Measurements from ENCODE around the gene SNAPC4.

SNAPC4 gene

GRCh38 chr9:136395345-136396218 lies 4.4 kb downstream of the SNAPC4 start:
- in situ Hi-C loops (cut with HindIII; ENCODE audit: low pct_ligation_motif_present, low pct_unique_long_range_greater_than_20kb, low sequenced_read_pairs): no loop called here
- no peak for DNase-seq

GRCh38 chr9:136395020-136395340 lies 5.0 kb downstream of the SNAPC4 start:
- DNase-seq: no peak
- in situ Hi-C loops (cut with HindIII; ENCODE audit: low pct_ligation_motif_present, low pct_unique_long_range_greater_than_20kb, low sequenced_read_pairs): no loop called here

GRCh38 chr9:136394312-136395019 lies 5.5 kb downstream of the SNAPC4 start:
- in situ Hi-C loops (cut with HindIII; ENCODE audit: low pct_ligation_motif_present, low pct_unique_long_range_greater_than_20kb, low sequenced_read_pairs): no loop called here
- DNase-seq: no peak

GRCh38 chr9:136393531-136393930 lies 6.4 kb downstream of the SNAPC4 start:
- in situ Hi-C loops (cut with HindIII; ENCODE audit: low pct_ligation_motif_present, low pct_unique_long_range_greater_than_20kb, low sequenced_read_pairs): no loop called here
- no peak for DNase-seq

GRCh38 chr9:136392538-136393449 lies 7.2 kb downstream of the SNAPC4 start:
- no peak for DNase-seq
- in situ Hi-C loops (cut with HindIII; ENCODE audit: low pct_ligation_motif_present, low pct_unique_long_range_greater_than_20kb, low sequenced_read_pairs): no loop called here

GRCh38 chr9:136391737-136392537 lies 8.0 kb downstream of the SNAPC4 start:
- in situ Hi-C loops (cut with HindIII; ENCODE audit: low pct_ligation_motif_present, low pct_unique_long_range_greater_than_20kb, low sequenced_read_pairs): no loop called here

GRCh38 chr9:136389396-136389795 lies 10.6 kb downstream of the SNAPC4 start:
- in situ Hi-C loops (cut with HindIII; ENCODE audit: low pct_ligation_motif_present, low pct_unique_long_range_greater_than_20kb, low sequenced_read_pairs): no loop called here

More at GRCh38 chr9:136391737-136392537, 8.0 kb downstream of the SNAPC4 start:
- no peak for DNase-seq

GRCh38 chr9:136387217-136387616 lies 12.8 kb downstream of the SNAPC4 start:
- in situ Hi-C loops (cut with HindIII; ENCODE audit: low pct_ligation_motif_present, low pct_unique_long_range_greater_than_20kb, low sequenced_read_pairs): no loop called here

More at GRCh38 chr9:136389396-136389795, 10.6 kb downstream of the SNAPC4 start:
- no peak for DNase-seq

GRCh38 chr9:136386018-136386417 lies 14.0 kb downstream of the SNAPC4 start:
- in situ Hi-C loops (cut with HindIII; ENCODE audit: low pct_ligation_motif_present, low pct_unique_long_range_greater_than_20kb, low sequenced_read_pairs): no loop called here
- DNase-seq: no peak

More at GRCh38 chr9:136387217-136387616, 12.8 kb downstream of the SNAPC4 start:
- no peak for DNase-seq

GRCh38 chr9:136385015-136385414 lies 15.0 kb downstream of the SNAPC4 start:
- no peak for DNase-seq
- in situ Hi-C loops (cut with HindIII; ENCODE audit: low pct_ligation_motif_present, low pct_unique_long_range_greater_than_20kb, low sequenced_read_pairs): no loop called here

- in situ Hi-C loops (cut with HindIII; ENCODE audit: low pct_ligation_motif_present, low pct_unique_long_range_greater_than_20kb, low sequenced_read_pairs): no loop called here
These were observed 16.5 kb downstream of the SNAPC4 start for GRCh38 chr9:136383436-136383835.

GRCh38 chr9:136381966-136382513 lies 17.9 kb downstream of the SNAPC4 start:
- in situ Hi-C loops (cut with HindIII; ENCODE audit: low pct_ligation_motif_present, low pct_unique_long_range_greater_than_20kb, low sequenced_read_pairs): no loop called here
- DNase-seq: no peak

More at GRCh38 chr9:136383436-136383835, 16.5 kb downstream of the SNAPC4 start:
- DNase-seq: no peak

- DNase-seq: no peak
- in situ Hi-C loops (cut with HindIII; ENCODE audit: low pct_ligation_motif_present, low pct_unique_long_range_greater_than_20kb, low sequenced_read_pairs): no loop called here
These were observed 18.7 kb downstream of the SNAPC4 start for GRCh38 chr9:136381311-136381710.

GRCh38 chr9:136380381-136380780 lies 19.6 kb downstream of the SNAPC4 start:
- no peak for DNase-seq

GRCh38 chr9:136379891-136380290 lies 20.1 kb downstream of the SNAPC4 start:
- DNase-seq: no peak
- in situ Hi-C loops (cut with HindIII; ENCODE audit: low pct_ligation_motif_present, low pct_unique_long_range_greater_than_20kb, low sequenced_read_pairs): no loop called here

More at GRCh38 chr9:136380381-136380780, 19.6 kb downstream of the SNAPC4 start:
- in situ Hi-C loops (cut with HindIII; ENCODE audit: low pct_ligation_motif_present, low pct_unique_long_range_greater_than_20kb, low sequenced_read_pairs): no loop called here

- in situ Hi-C loops (cut with HindIII; ENCODE audit: low pct_ligation_motif_present, low pct_unique_long_range_greater_than_20kb, low sequenced_read_pairs): no loop called here
- DNase-seq: no peak
These were observed 20.6 kb downstream of the SNAPC4 start for GRCh38 chr9:136379401-136379800.

- no peak for DNase-seq
- in situ Hi-C loops (cut with HindIII; ENCODE audit: low pct_ligation_motif_present, low pct_unique_long_range_greater_than_20kb, low sequenced_read_pairs): no loop called here
These were observed 21.0 kb downstream of the SNAPC4 start for GRCh38 chr9:136379003-136379287.

Data from ACHN (cell line).